Calu3 (cell line): ENCODE measurements around the gene ADARB1. TPM values are rescaled to one million over a fixed set of nuclear protein-coding genes. Genes with fewer than 3 reads are reported as not detected.

Source experiments
- BruUV-seq: library from RNA; stranded (reverse); fragments of 400-500 nt; replicated peaks from 2 replicates; lab custom pipeline; 2021; lab: Mats Ljungman, UMichigan
- CTCF ChIA-PET: fragments of 300-600 bp; sonication (Branson Sonifier 250); formaldehyde crosslinking; loops from one replicate; lab custom pipeline; 2022; ENCODE audit warnings: antibody characterized with exemption; lab: Charles Lee
- DNase-seq: peaks from one replicate; pipeline ENCODE4 v3.0.0; 2022
- H3K27ac Mint-ChIP-seq: one replicate; pipeline ENCODE4 v1.8.0; 2022; ENCODE audit warnings: mixed read lengths; ENCODE audit not compliant: unreplicated experiment
- H3K27me3 Mint-ChIP-seq: one replicate; pipeline ENCODE4 v1.8.0; 2022; ENCODE audit warnings: mixed read lengths; ENCODE audit not compliant: unreplicated experiment
- H3K36me3 Mint-ChIP-seq: one replicate; pipeline ENCODE4 v1.8.0; 2022; ENCODE audit warnings: mild to moderate bottlenecking, moderate library complexity, mixed read lengths; ENCODE audit not compliant: insufficient read depth, unreplicated experiment
- H3K4me1 Mint-ChIP-seq: one replicate; pipeline ENCODE4 v1.8.0; 2022; ENCODE audit warnings: mild to moderate bottlenecking, low read depth, mixed read lengths; ENCODE audit not compliant: unreplicated experiment
- H3K4me3 Mint-ChIP-seq: one replicate; pipeline ENCODE4 v1.8.0; 2022; ENCODE audit warnings: mild to moderate bottlenecking, low read depth, moderate library complexity, mixed read lengths; ENCODE audit not compliant: unreplicated experiment
- H3K9me3 Mint-ChIP-seq: one replicate; pipeline ENCODE4 v1.8.0; 2022; ENCODE audit warnings: low read depth, mixed read lengths; ENCODE audit not compliant: unreplicated experiment
- intact Hi-C: fragments of 100-400 bp; cut with micrococcal nuclease; formaldehyde crosslinking; loops from one replicate; pipeline ENCODE4 v1.10.0; 2022; ENCODE audit not compliant: unreplicated experiment
- total RNA-seq: library from RNA; stranded (reverse); gene quantifications from 2 replicates; pipeline ENCODE4 v1.2.3, GENCODE V29; 2022
- TF ChIP-seq, protein P1 (sequence below): fragments of 200-600 bp; IDR thresholded peaks from one replicate; pipeline ENCODE4 v1.8.0; 2022; ENCODE audit warnings: antibody characterized with exemption; ENCODE audit not compliant: unreplicated experiment

The ADARB1 gene
- total RNA-seq, 1 experiment from 2014 or later = 2.8 TPM

DNA sequence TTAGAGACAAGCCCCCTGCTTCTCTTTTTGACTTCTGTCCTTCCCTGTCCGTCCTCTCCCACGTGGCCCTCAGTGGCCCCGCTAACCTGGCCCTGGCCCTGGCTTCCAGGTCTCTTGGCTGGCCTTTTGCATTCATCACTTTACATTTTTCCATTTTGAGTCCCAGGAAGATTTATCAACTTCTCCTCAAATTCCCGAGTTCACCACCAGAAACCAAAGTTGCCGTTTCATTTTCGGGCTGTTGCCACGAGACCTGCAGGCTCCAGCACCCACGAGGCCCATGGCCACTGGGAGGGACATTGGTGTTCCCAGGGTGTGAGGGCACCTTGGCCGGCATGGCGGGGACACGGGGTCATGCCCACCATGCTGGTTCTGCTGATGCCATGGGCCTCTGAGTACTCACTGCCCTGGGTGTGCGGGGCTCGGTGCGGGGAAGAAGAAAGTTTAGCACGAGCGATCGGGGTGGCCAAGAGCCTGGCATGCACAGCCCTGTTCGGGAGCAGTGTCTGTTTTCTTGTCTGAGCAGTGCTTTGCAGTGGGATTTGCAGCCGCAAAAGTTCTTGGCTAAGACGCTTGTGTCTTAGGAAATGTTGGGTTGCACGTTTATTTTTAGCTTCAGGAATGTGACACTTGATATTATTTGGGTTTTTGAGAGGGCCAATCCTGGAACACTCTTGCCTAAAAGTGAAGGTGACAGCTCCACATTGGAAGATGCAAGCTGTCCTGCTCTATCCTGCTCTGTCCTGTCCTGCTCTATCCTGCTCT, 40.4 kb upstream of the ADARB1 start:
- Mint-ChIP-seq H3K27ac (no peak overlapping the region), H3K27me3 (peaks cover 92% of the 10 kb centered on the region), H3K36me3 (no peaks in the 10 kb centered on the region), H3K9me3 (peaks cover 7% of the 10 kb centered on the region), H3K4me3 (no peak overlapping the region), H3K4me1 (peaks cover 7% of the 10 kb centered on the region)
- DNase-seq = no peak
- CTCF ChIA-PET = no interaction called here
- TF ChIP-seq, protein P1, sequence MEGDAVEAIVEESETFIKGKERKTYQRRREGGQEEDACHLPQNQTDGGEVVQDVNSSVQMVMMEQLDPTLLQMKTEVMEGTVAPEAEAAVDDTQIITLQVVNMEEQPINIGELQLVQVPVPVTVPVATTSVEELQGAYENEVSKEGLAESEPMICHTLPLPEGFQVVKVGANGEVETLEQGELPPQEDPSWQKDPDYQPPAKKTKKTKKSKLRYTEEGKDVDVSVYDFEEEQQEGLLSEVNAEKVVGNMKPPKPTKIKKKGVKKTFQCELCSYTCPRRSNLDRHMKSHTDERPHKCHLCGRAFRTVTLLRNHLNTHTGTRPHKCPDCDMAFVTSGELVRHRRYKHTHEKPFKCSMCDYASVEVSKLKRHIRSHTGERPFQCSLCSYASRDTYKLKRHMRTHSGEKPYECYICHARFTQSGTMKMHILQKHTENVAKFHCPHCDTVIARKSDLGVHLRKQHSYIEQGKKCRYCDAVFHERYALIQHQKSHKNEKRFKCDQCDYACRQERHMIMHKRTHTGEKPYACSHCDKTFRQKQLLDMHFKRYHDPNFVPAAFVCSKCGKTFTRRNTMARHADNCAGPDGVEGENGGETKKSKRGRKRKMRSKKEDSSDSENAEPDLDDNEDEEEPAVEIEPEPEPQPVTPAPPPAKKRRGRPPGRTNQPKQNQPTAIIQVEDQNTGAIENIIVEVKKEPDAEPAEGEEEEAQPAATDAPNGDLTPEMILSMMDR = no peak
- intact Hi-C loops = no loop called here
- no TSS peak for BruUV-seq

DNA sequence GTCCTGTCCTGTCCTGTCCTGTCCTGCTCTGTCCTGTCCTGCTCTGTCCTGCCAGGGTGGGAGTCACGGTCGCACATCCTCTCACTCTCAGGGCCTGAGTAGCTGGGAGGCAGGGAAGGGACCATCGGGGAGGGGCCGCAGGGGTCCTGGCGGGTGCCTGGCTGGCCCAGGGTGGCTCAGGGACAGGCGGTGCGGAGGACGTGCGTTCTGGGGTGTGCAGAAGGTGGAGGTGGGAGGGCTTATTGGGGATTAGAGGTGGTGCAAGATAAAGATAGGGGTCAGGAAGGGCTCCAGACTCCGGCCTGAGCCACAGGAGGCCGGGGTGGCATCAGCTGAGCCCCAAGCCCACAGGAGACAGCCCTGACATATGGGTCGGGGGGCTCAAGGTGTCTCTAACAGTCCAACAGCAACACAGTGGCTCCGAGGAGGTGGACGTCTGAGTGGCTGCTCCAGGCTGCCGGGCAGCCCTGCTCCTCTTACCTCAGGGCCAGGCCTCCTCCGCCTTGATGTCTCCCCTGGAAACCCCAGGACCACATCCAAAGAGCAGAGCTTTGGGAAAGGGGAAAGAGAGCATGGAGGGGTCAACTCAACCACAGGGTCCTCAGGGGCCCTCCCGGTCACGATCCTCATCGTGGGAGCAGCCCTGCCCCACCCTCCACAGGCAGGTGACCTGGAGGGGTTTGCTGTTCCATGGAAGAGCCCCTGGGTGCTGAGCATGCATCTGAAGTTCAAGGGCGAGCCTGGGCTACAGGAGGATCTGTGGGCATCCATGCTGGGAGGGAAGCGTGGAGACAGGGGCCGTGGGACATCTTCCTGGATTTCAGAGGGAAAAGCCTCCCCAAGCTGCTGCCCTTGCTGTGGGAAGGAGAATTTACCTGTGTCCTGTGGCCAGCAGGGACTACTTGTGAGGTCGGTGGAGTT, 39.6 kb upstream of the ADARB1 start:
- H3K36me3 Mint-ChIP-seq = no peaks in the 10 kb centered on the region
- DNase-seq = no peak
- peaks cover 92% of the 10 kb centered on the region for H3K27me3 Mint-ChIP-seq
- no TSS peak for BruUV-seq
- CTCF ChIA-PET = no interaction called here
- H3K4me3 Mint-ChIP-seq = no peak overlapping the region
- no peak overlapping the region for H3K27ac Mint-ChIP-seq
- TF ChIP-seq, protein P1 = no peak
- H3K4me1 Mint-ChIP-seq = peaks cover 7% of the 10 kb centered on the region
- intact Hi-C loops = no loop called here
- H3K9me3 Mint-ChIP-seq = peaks cover 7% of the 10 kb centered on the region

DNA sequence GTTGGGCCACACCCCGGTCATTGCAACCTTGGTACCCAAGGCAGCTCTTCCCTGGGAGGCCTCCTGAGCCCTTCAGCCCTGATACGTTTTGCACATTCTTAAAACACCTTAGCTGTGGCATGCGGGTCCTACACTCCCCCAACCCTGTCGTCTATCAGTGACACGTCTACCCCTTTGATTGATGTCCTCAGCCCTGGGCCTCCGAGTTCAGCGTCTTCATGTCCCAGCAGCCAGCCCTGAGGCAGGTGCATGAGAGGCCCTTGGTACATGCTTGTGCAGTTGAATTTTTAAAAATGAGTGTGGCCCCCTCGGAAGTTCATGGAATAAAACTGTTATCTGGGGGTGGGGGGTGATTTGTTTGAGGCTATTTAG, 38.9 kb upstream of the ADARB1 start:
- DNase-seq = no peak
- H3K9me3 Mint-ChIP-seq = peaks cover 7% of the 10 kb centered on the region
- peaks cover 88% of the 10 kb centered on the region for H3K27me3 Mint-ChIP-seq
- no peak overlapping the region for H3K4me3 Mint-ChIP-seq
- no peaks in the 10 kb centered on the region for H3K36me3 Mint-ChIP-seq
- H3K27ac Mint-ChIP-seq = no peak overlapping the region
- intact Hi-C loops = no loop called here
- BruUV-seq = no TSS peak
- TF ChIP-seq, protein P1 = no peak
- H3K4me1 Mint-ChIP-seq = peaks cover 7% of the 10 kb centered on the region
- CTCF ChIA-PET = no interaction called here

DNA sequence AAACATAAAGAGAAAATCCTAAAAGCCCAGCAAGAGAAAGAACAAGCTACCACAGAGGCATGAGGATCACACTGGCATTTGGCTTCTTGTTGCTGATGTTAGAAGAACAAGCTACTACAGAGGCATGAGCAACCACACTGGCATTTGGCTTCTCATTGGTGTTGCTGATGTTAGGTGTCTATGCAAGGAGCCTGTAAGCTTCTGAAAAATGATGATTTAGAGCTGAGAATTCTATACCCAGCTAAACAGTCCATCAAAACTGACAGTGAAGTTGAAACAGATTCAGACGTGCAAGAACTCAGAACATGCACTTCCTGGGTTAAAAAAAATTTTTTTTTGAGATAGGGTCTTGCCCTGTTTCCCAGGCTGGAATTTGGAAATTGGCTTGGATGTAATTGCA, 37.8 kb upstream of the ADARB1 start:
- Mint-ChIP-seq H3K4me1 (peaks cover 6% of the 10 kb centered on the region), H3K9me3 (peaks cover 7% of the 10 kb centered on the region), H3K27me3 (peaks cover 81% of the 10 kb centered on the region), H3K4me3 (no peak overlapping the region), H3K27ac (no peak overlapping the region), H3K36me3 (no peaks in the 10 kb centered on the region)
- BruUV-seq = no TSS peak
- TF ChIP-seq, protein P1 = no peak
- no peak for DNase-seq
- intact Hi-C loops = no loop called here
- CTCF ChIA-PET = no interaction called here
